ENCODE data around the gene DSPP. TPM values are rescaled to one million over a fixed set of nuclear protein-coding genes. Genes with fewer than 3 reads are reported as not detected.

Gene DSPP
- polyA plus RNA-seq, 1 donor from 2014 or later: not detected

DNA sequence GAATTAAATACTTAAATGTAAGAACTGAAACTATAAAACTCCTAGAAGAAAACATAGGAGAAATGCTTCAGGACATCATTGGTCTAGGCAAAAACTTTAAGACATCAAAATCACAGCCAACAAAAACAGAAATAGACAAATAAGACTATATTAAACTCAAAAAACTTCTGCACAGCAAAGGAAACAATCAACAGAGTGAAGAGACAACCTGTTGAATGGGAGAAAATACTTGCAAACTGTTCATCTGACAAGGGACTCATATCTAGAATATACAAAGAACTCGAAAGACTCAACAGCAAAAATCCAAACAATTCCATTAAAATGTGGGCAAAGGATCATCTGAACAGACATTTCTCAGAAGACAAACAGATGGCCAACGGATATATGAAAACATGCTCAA, 16.2 kb upstream of the DSPP start:
- Mint-ChIP-seq H3K9me3 (peaks cover 0 to 7% (median 3%) of the 10 kb centered on the region in 3 donors), H3K4me3 (no peak overlapping the region), H3K27ac (no peak overlapping the region), H3K36me3 (no peaks in the 10 kb centered on the region), H3K4me1 (no peaks in the 10 kb centered on the region), H3K27me3 (peaks cover 3% of the 10 kb centered on the region)

DNA sequence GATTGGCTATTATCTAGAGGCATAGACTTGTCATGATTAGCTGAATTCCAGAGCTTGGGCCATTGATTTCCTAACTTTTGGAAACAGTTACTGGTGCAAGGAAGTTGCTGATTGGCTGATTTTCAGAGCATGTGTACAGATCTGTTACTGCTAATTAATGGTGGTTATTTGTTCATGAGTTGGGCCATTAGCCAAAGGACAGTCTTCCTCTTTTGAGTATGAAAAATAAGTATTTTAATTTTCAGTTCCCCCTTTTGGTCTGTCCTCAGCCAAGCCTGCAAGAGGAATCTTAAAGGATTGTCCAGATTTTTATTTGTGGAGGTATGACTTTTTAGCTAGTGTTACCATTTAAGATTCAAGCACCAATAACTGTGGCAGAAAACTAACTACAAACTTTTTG, 7.0 kb upstream of the DSPP start:
- H3K27ac Mint-ChIP-seq: no peak overlapping the region
- H3K36me3 Mint-ChIP-seq: no peaks in the 10 kb centered on the region
- peaks cover 0 to 4% (median 0%) of the 10 kb centered on the region in 3 donors for H3K9me3 Mint-ChIP-seq
- no peaks in the 10 kb centered on the region for H3K27me3 Mint-ChIP-seq
- no peak overlapping the region for H3K4me3 Mint-ChIP-seq
- H3K4me1 Mint-ChIP-seq: no peaks in the 10 kb centered on the region

DNA sequence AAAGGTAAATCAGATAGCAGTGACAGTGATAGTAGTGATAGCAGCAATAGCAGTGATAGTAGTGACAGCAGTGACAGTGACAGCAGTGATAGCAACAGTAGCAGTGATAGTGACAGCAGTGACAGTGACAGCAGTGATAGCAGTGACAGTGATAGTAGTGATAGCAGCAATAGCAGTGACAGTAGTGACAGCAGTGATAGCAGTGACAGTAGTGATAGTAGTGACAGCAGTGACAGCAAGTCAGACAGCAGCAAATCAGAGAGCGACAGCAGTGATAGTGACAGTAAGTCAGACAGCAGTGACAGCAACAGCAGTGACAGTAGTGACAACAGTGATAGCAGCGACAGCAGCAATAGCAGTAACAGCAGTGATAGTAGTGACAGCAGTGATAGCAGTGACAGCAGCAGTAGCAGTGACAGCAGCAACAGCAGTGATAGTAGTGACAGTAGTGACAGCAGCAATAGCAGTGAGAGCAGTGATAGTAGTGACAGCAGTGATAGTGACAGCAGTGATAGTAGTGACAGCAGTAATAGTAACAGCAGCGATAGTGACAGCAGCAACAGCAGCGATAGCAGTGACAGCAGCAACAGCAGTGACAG, 6.1 kb downstream of the DSPP start:
- H3K9me3 Mint-ChIP-seq: no peaks in the 10 kb centered on the region
- no peaks in the 10 kb centered on the region for H3K4me1 Mint-ChIP-seq
- no peaks in the 10 kb centered on the region for H3K27me3 Mint-ChIP-seq
- no peak overlapping the region for H3K4me3 Mint-ChIP-seq
- H3K36me3 Mint-ChIP-seq: no peaks in the 10 kb centered on the region
- no peak overlapping the region for H3K27ac Mint-ChIP-seq

DNA sequence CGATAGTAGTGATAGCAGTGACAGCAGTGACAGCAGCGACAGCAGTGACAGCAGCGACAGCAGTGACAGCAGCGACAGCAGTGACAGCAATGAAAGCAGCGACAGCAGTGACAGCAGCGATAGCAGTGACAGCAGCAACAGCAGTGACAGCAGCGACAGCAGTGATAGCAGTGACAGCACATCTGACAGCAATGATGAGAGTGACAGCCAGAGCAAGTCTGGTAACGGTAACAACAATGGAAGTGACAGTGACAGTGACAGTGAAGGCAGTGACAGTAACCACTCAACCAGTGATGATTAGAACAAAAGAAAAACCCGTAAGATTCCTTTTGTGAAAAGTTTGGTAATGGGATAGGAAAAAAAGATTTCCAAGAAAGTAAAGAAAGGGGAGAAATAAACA, 7.9 kb downstream of the DSPP start:
- H3K9me3 Mint-ChIP-seq: no peaks in the 10 kb centered on the region
- no peaks in the 10 kb centered on the region for H3K36me3 Mint-ChIP-seq
- no peaks in the 10 kb centered on the region for H3K27me3 Mint-ChIP-seq
- H3K4me3 Mint-ChIP-seq: no peak overlapping the region
- no peaks in the 10 kb centered on the region for H3K4me1 Mint-ChIP-seq
- no peak overlapping the region for H3K27ac Mint-ChIP-seq

DNA sequence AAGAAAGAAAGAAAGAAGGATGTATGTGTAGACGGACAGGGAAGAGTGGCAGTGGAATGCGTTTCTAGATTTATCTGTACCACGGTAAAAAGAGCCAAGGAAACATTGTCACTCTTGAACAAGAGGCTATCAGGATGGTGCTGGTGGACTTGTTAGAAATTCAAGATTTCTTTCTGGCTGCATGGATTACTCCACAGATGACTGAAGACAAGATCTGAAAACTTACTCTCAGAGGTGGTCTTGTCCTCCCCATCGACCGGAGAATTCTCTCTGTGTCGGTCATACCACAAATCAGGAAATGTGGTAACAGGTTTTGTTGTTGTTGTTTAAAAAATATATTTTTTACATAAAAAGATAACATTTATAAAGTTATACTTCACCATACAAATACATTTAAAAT, 11.8 kb downstream of the DSPP start:
- H3K27me3 Mint-ChIP-seq: no peaks in the 10 kb centered on the region
- no peaks in the 10 kb centered on the region for H3K36me3 Mint-ChIP-seq
- no peak overlapping the region for H3K4me3 Mint-ChIP-seq
- no peaks in the 10 kb centered on the region for H3K9me3 Mint-ChIP-seq
- H3K27ac Mint-ChIP-seq: no peak overlapping the region
- H3K4me1 Mint-ChIP-seq: no peaks in the 10 kb centered on the region

DNA sequence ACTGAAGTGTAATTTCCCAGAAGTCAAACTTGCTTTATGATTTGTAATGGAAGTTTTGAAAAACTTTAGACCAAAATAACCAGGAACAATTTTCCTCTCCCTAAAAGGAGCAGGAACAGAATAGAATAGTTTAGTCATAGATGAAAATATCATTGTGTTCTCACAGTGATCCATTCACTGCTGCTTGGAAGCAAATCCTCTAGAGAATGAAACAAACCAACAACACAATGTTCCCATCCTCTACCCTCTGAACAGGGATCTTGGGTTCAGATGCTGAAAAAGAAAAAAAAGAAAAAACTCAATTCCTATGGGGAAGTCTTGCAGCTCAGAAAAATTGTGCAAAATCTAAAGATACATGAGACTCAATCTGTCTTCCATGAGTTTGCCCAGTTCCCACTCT, 12.2 kb downstream of the DSPP start:
- H3K36me3 Mint-ChIP-seq: no peaks in the 10 kb centered on the region
- H3K4me3 Mint-ChIP-seq: no peak overlapping the region
- H3K27me3 Mint-ChIP-seq: no peaks in the 10 kb centered on the region

DNA sequence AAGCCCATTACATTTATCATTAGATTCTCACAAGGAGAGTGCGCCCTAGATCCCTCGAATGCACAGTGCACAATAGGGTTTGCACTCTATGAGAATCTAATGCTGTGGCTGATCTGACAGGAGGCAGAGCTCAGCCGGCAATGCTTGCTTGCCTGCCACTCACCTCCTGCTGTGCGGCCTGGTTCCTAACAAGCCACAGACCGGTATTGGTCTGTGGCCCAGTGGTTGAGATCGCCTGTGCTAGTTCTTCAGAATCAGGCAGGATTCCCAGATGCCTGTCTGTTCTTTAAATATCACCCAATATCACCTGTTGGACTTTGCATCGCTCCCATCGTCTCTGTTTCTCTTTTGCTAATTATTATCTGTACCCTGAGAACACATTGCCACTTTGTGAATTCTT, 14.0 kb downstream of the DSPP start:
- Mint-ChIP-seq H3K4me3 (no peak overlapping the region), H3K4me1 (no peaks in the 10 kb centered on the region)

More for the DNA sequence above, 12.2 kb downstream of the DSPP start:
- no peaks in the 10 kb centered on the region for H3K9me3 Mint-ChIP-seq
- no peaks in the 10 kb centered on the region for H3K4me1 Mint-ChIP-seq
- no peak overlapping the region for H3K27ac Mint-ChIP-seq

DNA sequence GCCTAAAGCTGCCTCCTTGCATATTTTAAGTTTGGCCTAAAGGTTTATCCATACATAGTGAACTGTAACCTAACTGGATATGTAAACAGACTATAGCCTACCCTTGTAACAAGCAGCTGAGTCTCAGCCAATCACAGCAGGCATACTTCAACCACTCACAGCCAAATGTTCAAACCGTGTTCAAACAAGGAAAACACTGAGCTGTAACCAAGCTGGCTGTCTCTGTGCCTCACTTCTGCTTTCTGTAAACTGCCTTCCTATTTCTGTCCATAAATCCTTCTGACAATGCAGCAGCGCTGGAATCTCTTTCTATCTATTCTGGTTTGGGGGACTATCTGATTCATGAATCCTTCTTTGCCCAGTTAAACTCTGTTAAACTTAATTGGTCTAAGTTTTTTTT, 16.4 kb downstream of the DSPP start:
- H3K27me3 Mint-ChIP-seq: no peaks in the 10 kb centered on the region
- H3K4me1 Mint-ChIP-seq: no peaks in the 10 kb centered on the region
- no peaks in the 10 kb centered on the region for H3K36me3 Mint-ChIP-seq
- no peak overlapping the region for H3K4me3 Mint-ChIP-seq
- H3K27ac Mint-ChIP-seq: no peak overlapping the region
- H3K9me3 Mint-ChIP-seq: peaks cover 0 to 4% (median 1%) of the 10 kb centered on the region in 3 donors

More for the DNA sequence above, 14.0 kb downstream of the DSPP start:
- Mint-ChIP-seq H3K27me3 (no peaks in the 10 kb centered on the region), H3K9me3 (peaks cover 0 to 1% (median 0%) of the 10 kb centered on the region in 3 donors), H3K36me3 (no peaks in the 10 kb centered on the region), H3K27ac (no peak overlapping the region)

DNA sequence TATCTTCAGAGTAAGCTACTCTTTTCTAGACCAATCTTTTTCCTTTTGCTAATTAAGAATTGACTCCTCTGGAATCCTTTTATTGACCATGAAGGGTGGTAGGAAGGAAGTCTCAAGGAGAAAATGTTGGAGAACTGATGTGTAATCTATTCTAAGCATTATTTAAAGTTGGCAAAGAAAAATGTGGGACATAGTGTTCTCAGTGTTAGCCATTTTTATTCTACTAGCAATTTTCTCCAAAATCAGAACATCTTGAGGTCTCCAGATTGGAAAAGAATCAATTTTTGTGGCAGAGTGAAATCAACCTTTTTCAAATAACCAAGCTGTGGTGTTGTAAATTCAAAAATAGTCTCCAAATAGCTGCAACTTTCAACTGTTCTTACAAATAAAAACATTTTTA, 23.3 kb downstream of the DSPP start:
- Mint-ChIP-seq H3K9me3 (peaks cover 0 to 4% (median 3%) of the 10 kb centered on the region in 3 donors), H3K4me3 (no peak overlapping the region), H3K36me3 (no peaks in the 10 kb centered on the region), H3K27me3 (no peaks in the 10 kb centered on the region), H3K4me1 (no peaks in the 10 kb centered on the region), H3K27ac (no peak overlapping the region)

DNA sequence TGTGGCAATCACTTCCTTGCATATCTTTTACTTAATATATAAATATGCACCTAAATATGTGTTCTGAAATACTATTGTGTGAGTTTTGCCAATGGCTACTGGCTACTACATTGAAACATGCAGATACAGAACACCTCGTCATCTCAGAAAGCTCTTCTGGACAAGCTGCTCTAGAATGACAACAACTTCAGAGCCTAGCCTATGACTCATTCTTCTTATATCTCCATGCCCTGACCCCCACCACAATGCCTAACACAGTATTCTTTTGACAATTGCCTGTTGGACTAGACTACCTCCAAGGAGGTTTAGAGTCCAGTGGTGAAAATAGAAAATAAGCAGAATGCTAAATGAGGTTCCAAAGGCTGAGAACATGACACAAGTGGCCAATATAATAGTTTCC, 24.1 kb downstream of the DSPP start:
- Mint-ChIP-seq H3K4me1 (no peaks in the 10 kb centered on the region), H3K9me3 (peaks cover 0 to 6% (median 4%) of the 10 kb centered on the region in 3 donors)

DNA sequence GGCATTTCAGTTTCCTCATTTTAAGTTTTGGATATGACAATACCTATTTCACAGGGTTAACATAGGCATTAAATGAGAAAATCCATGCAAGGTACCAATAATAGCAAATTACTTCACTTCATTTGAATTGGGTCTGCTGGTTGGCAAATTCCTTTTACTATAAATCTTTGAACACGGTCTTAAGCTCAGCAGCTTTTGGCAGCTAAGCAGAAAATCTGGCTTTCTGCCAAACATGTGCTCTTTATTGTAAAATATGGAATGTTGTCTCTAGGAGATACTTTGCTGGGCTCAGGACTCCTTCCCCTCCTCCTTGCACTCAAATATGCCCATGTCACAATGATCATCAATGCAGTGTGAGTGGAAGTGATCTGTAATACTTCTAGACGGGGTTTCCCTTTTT, 24.9 kb downstream of the DSPP start:
- Mint-ChIP-seq H3K36me3 (no peaks in the 10 kb centered on the region), H3K9me3 (peaks cover 0 to 6% (median 5%) of the 10 kb centered on the region in 3 donors), H3K27me3 (no peaks in the 10 kb centered on the region), H3K27ac (peak overlapping the region in 1 of 3 donors; percentile 11), H3K4me3 (no peak overlapping the region), H3K4me1 (no peaks in the 10 kb centered on the region)

More for the DNA sequence above, 24.1 kb downstream of the DSPP start:
- Mint-ChIP-seq H3K36me3 (no peaks in the 10 kb centered on the region), H3K4me3 (no peak overlapping the region), H3K27me3 (no peaks in the 10 kb centered on the region), H3K27ac (no peak overlapping the region)

DNA sequence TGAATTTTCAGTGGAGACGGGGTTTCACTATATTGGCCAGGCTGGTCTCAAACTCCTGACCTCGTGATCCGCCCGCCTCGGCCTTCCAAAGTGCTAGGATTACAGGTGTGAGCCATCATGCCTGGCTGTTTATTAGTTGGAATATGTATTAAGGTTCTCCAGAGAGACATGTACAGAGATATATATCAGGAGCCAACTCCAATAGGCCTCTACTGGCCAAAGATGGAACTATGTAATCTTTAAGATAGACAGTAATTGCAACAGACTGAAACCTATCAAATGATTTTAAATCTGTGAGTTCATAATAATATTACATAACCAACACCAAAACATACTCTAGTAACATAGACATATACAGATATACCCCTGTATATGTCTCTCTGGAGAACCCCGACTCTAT, 36.0 kb downstream of the DSPP start:
- no peaks in the 10 kb centered on the region for H3K9me3 Mint-ChIP-seq
- H3K27ac Mint-ChIP-seq: no peak overlapping the region
- H3K4me1 Mint-ChIP-seq: no peaks in the 10 kb centered on the region
- H3K36me3 Mint-ChIP-seq: no peaks in the 10 kb centered on the region
- H3K27me3 Mint-ChIP-seq: peaks cover 1% of the 10 kb centered on the region
- H3K4me3 Mint-ChIP-seq: no peak overlapping the region

DNA sequence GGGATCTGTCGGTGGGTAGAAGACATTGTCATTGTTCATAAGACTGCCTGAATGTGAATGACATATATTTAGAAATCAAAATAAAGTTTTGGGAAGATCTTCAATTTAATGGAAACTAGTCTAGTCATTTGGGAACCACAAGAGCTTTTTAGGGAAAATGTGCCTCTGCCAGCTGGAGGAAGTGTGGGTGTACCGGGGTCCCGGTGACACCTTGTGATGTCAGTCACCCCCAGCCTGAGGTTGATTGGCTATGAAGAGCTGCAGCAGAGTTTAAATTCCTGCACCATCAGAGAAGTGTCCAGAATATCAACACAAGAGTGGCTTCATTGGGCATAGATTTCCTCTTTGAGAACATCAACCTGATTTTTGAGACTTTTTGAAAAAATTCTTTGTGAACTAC, 41.7 kb downstream of the DSPP start, which contains the start of gene DMP1:
TSS of gene DMP1 (plus strand) at position 301 of the 400 bp plus-strand sequence. CDS start 6,213 bp downstream, outside the sequence.
- Mint-ChIP-seq H3K9me3 (no peaks in the 10 kb centered on the region), H3K4me1 (no peaks in the 10 kb centered on the region), H3K27ac (no peak within 1 kb of the TSS), H3K27me3 (peaks cover 6% of the 10 kb centered on the region), H3K4me3 (no peak within 1 kb of the TSS), H3K36me3 (no peaks in the 10 kb centered on the region)

DNA sequence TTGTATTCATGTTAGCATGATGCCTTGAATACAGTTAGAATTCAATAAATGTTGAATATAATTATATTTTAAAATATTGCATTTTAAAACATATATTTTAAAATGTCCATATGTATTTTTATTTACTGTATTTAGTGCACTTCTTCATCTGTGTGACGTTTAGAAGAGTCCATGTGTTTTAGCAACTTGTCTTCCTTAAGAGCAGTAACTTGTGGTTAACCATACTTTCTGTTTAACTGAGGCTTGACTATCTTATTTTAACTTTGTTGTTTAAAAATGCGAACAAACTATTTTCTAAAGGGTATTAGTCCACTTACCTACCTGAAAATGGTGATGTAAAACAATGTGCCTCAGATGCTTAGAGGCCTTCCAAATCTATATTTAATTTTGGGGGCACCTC, 42.6 kb downstream of the DSPP start:
- Mint-ChIP-seq H3K9me3 (no peaks in the 10 kb centered on the region), H3K27ac (no peak overlapping the region), H3K27me3 (peaks cover 6% of the 10 kb centered on the region), H3K36me3 (no peaks in the 10 kb centered on the region), H3K4me3 (no peak overlapping the region), H3K4me1 (no peaks in the 10 kb centered on the region)

DNA sequence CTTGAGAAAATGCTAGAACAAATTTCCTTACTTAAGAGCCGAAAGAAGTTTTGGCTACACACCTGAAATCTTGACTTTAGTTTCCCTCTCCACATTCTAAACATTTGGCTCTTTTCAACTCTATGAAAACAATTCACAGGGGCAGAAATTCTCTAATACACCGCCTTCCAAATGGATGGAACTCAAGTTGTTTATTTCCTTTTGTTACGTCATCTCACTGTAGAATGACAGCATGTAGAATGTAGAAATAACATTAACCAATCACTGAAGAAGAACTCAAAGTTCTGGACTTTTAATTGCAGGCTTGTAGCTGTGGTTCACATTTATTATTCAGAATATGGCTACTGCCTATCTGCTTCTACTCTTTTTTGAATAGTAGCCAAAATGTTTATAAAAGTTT, 43.6 kb downstream of the DSPP start:
- Mint-ChIP-seq H3K9me3 (no peaks in the 10 kb centered on the region), H3K27me3 (peaks cover 6% of the 10 kb centered on the region), H3K36me3 (no peaks in the 10 kb centered on the region), H3K27ac (no peak overlapping the region), H3K4me3 (no peak overlapping the region), H3K4me1 (no peaks in the 10 kb centered on the region)

DNA sequence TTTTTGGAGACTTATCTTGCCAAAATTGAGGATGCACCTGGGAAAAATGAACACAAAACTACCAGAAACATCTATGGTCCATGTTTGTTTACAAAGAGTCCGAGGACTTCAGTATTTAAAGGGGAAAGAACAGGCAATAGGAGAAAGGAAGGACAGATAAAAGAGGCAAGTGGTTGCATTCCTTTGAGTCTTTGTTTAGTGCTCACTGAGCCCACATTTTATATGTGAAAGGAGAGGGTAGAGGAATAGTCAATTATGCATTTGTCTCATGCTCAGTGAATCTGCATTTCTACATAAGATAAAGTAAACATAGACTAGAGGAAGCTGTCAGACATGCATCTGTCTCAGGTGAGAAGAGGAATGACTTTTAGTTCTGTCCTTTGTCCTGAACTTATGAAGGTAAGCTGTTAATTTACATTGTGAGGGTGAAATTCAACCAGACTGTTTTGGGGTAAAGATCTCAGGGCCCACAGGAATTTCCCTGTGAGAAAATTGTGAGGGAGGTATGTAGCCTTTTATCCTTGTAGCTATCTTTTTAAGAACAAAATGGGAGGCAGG, 46.2 kb downstream of the DSPP start:
- peaks cover 6% of the 10 kb centered on the region for H3K27me3 Mint-ChIP-seq
- H3K4me1 Mint-ChIP-seq: no peaks in the 10 kb centered on the region
- no peak overlapping the region for H3K4me3 Mint-ChIP-seq
- no peaks in the 10 kb centered on the region for H3K36me3 Mint-ChIP-seq
- no peak overlapping the region for H3K27ac Mint-ChIP-seq
- H3K9me3 Mint-ChIP-seq: no peaks in the 10 kb centered on the region
